Common myeloid progenitor, CD34-positive (primary cell): ENCODE measurements around the gene PFKFB2.

Source experiments
- CTCF ChIA-PET: fragments of 350-600 bp; sonication (Branson Sonifier 250); formaldehyde crosslinking; loops from one replicate; lab custom pipeline; 2021; ENCODE audit warnings: antibody characterized with exemption; lab: Charles Lee
- POLR2A ChIA-PET: fragments of 350-600 bp; sonication (Branson Sonifier 250); formaldehyde crosslinking; loops from one replicate; lab custom pipeline; 2021; ENCODE audit warnings: antibody characterized with exemption; lab: Charles Lee
- DNase-seq, 3 donors: peaks; one replicate each; pipeline versions ENCODE4 v3.0.0 to v3.0.0-alpha.2; 2013
- H3K27ac ChIP-seq, 2 experiments: 1 replicate in 1 of 2; 2 replicates in 1 of 2; pipeline ENCODE4 v1.7.0; 2013; ENCODE audit warnings: inconsistent platforms in 2 of 2, low read length in 2 of 2, mild to moderate bottlenecking in 2 of 2, low read depth in 1 of 2, moderate library complexity in 1 of 2; ENCODE audit not compliant: severe bottlenecking in 2 of 2, insufficient read depth in 1 of 2, poor library complexity in 1 of 2
- H3K27me3 ChIP-seq, 5 experiments: replicated peaks in 2 of 5; 1 replicate in 3 of 5; 2 replicates in 2 of 5; pipeline versions ENCODE4 v1.6.1 to v1.7.0; 2013; ENCODE audit warnings: low read length in 4 of 5, mild to moderate bottlenecking in 2 of 5, moderate library complexity in 2 of 5, inconsistent platforms in 1 of 5; ENCODE audit not compliant: insufficient read depth in 5 of 5, control insufficient read depth in 4 of 5
- H3K36me3 ChIP-seq, 4 experiments: 1 replicate in 2 of 4; 2 replicates in 2 of 4; pipeline versions ENCODE4 v1.6.1 to v1.7.0; 2013; ENCODE audit warnings: low read length in 3 of 4, control low read depth in 1 of 4, mild to moderate bottlenecking in 1 of 4; ENCODE audit not compliant: control insufficient read depth in 4 of 4, insufficient read depth in 4 of 4
- H3K4me1 ChIP-seq, 4 experiments: 1 replicate in 3 of 4; 2 replicates in 1 of 4; pipeline versions ENCODE4 v1.6.1 to v1.7.1; 2013; ENCODE audit warnings: low read length in 3 of 4, mild to moderate bottlenecking in 3 of 4, control low read depth in 1 of 4, inconsistent platforms in 1 of 4, moderate library complexity in 1 of 4; ENCODE audit not compliant: control insufficient read depth in 4 of 4, insufficient read depth in 4 of 4; ENCODE audit errors: control extremely low read depth in 1 of 4
- H3K4me3 ChIP-seq, 7 experiments: 1 replicate in 4 of 7; 2 replicates in 3 of 7; pipeline versions ENCODE4 v1.5.1 to v1.7.0; 2013; ENCODE audit warnings: mild to moderate bottlenecking in 7 of 7, low read length in 6 of 7, moderate library complexity in 6 of 7, inconsistent platforms in 2 of 7, low read depth in 2 of 7, control low read depth in 1 of 7; ENCODE audit not compliant: insufficient read depth in 4 of 7, control insufficient read depth in 1 of 7; ENCODE audit errors: extremely low read depth in 1 of 7
- H3K9me3 ChIP-seq, 5 experiments: 1 replicate in 4 of 5; 2 replicates in 1 of 5; pipeline versions ENCODE4 v1.6.1 to v1.7.1; 2013; ENCODE audit warnings: low read length in 4 of 5, mild to moderate bottlenecking in 2 of 5, inconsistent platforms in 1 of 5, low read depth in 1 of 5, moderate library complexity in 1 of 5; ENCODE audit not compliant: control insufficient read depth in 4 of 5, insufficient read depth in 2 of 5; ENCODE audit errors: control extremely low read depth in 1 of 5
- WGBS: methylation state at CpG from one replicate; pipeline ENCODE4 v1.1.5; 2013; ENCODE audit not compliant: insufficient coverage; 5-methylcytosine and 5-hydroxymethylcytosine counted together

Gene PFKFB2

GRCh38 chr1:207077470-207078377, 24.6 kb downstream of the PFKFB2 start:
- no peak overlapping the region for H3K4me3 ChIP-seq
- no peaks in the 10 kb centered on the region for H3K9me3 ChIP-seq
- peak; percentile 77 to 90 (median 83) for DNase-seq
- H3K36me3 ChIP-seq = no peaks in the 10 kb centered on the region
- H3K4me1 ChIP-seq = peaks cover under 1 to 4% (median 2%) of the 10 kb centered on the region in 4 experiments
- H3K27ac ChIP-seq = no peak overlapping the region
- WGBS = 36% methylated on average over 2 of the region's 6 CpGs
- ChIA-PET POLR2A (interaction anchor here (0.6 kb wide), 1 partner anchor 23 kb away, joined by 3 read pairs; no protein-coding TSS in a partner anchor), CTCF (interaction anchor here (0.8 to 4.1 kb wide), 14 partner anchors 18 to 422 kb away, joined by 3 to 22 read pairs (median 6); partner anchors contain the start of gene YOD1)
- H3K27me3 ChIP-seq = no peaks in the 10 kb centered on the region

- Histone ChIP-seq H3K4me3 (no peak overlapping the region), H3K9me3 (no peaks in the 10 kb centered on the region), H3K36me3 (no peaks in the 10 kb centered on the region), H3K27ac (no peak overlapping the region), H3K4me1 (peaks cover 0 to 2% (median 0%) of the 10 kb centered on the region in 4 experiments), H3K27me3 (no peaks in the 10 kb centered on the region)
- 86% methylated on average over 5 of the region's 11 CpGs for WGBS
- POLR2A ChIA-PET = interaction anchor here (0.6 to 0.7 kb wide), 2 partner anchors 24 to 326 kb away, joined by 3 read pairs; no protein-coding TSS in a partner anchor
- CTCF ChIA-PET = interaction anchor here (0.7 to 2.6 kb wide), 12 partner anchors 10 to 421 kb away, joined by 3 to 22 read pairs (median 4); partner anchors contain the start of genes PFKFB2 and YOD1
- no peak for DNase-seq
These were observed 25.6 kb downstream of the PFKFB2 start for GRCh38 chr1:207078578-207079132.

- DNase-seq = no peak
- H3K27ac ChIP-seq = no peak overlapping the region
- H3K36me3 ChIP-seq = no peaks in the 10 kb centered on the region
- no peaks in the 10 kb centered on the region for H3K27me3 ChIP-seq
- H3K9me3 ChIP-seq = no peaks in the 10 kb centered on the region
- ChIA-PET POLR2A (no interaction called here), CTCF (interaction anchor here (0.8 to 2.6 kb wide), 15 partner anchors 19 to 419 kb away, joined by 3 to 22 read pairs (median 4); no protein-coding TSS in a partner anchor)
- peaks cover 0 to 6% (median 1%) of the 10 kb centered on the region in 4 experiments for H3K4me1 ChIP-seq
- 73% methylated on average over 3 of the region's 6 CpGs for WGBS
- H3K4me3 ChIP-seq = no peak overlapping the region
These were observed 26.7 kb downstream of the PFKFB2 start for GRCh38 chr1:207079706-207080241.

- CTCF ChIA-PET = interaction anchor here (0.7 to 2.1 kb wide), 5 partner anchors 10 to 412 kb away, joined by 3 to 6 read pairs (median 4); no protein-coding TSS in a partner anchor
- H3K27ac ChIP-seq = no peak overlapping the region
- H3K4me1 ChIP-seq = peaks cover 2 to 14% (median 3%) of the 10 kb centered on the region in 4 experiments
- no peaks in the 10 kb centered on the region for H3K9me3 ChIP-seq
- POLR2A ChIA-PET = no interaction called here
- DNase-seq = no peak
- no peaks in the 10 kb centered on the region for H3K27me3 ChIP-seq
- no peak overlapping the region for H3K4me3 ChIP-seq
- no CpG with 5 or more reads among the region's 2 CpGs for WGBS
- no peaks in the 10 kb centered on the region for H3K36me3 ChIP-seq
These were observed 28.0 kb downstream of the PFKFB2 start for GRCh38 chr1:207081088-207081487.

GRCh38 chr1:207081806-207082205, 28.7 kb downstream of the PFKFB2 start:
- no peaks in the 10 kb centered on the region for H3K27me3 ChIP-seq
- no peaks in the 10 kb centered on the region for H3K9me3 ChIP-seq
- CTCF ChIA-PET = interaction anchor here (0.7 to 4.8 kb wide), 4 partner anchors 22 to 326 kb away, joined by 3 to 38 read pairs (median 4); no protein-coding TSS in a partner anchor
- POLR2A ChIA-PET = no interaction called here
- no peak for DNase-seq
- no peaks in the 10 kb centered on the region for H3K36me3 ChIP-seq
- no peak overlapping the region for H3K27ac ChIP-seq
- WGBS = no CpG with 5 or more reads among the region's 2 CpGs
- H3K4me1 ChIP-seq = peaks cover 2 to 14% (median 3%) of the 10 kb centered on the region in 4 experiments
- no peak overlapping the region for H3K4me3 ChIP-seq

- Histone ChIP-seq H3K27me3 (no peaks in the 10 kb centered on the region), H3K4me3 (no peak overlapping the region), H3K4me1 (peaks cover 0 to 21% (median 9%) of the 10 kb centered on the region in 4 experiments), H3K9me3 (no peaks in the 10 kb centered on the region), H3K27ac (no peak overlapping the region), H3K36me3 (no peaks in the 10 kb centered on the region)
- ChIA-PET CTCF (interaction anchor here (0.6 to 4.8 kb wide), 26 partner anchors 10 to 589 kb away, joined by 3 to 38 read pairs (median 4); partner anchors contain the start of genes CD55 and CR1), POLR2A (no interaction called here)
- no peak for DNase-seq
- 100% methylated on average over 1 of the region's 2 CpGs for WGBS
These were observed 31.2 kb downstream of the PFKFB2 start for GRCh38 chr1:207084232-207084631.
